Neuronal stem cell (in vitro differentiated cells): Measurements from ENCODE around the gene SIK3.

Experiments used
- DNase-seq: peaks from one replicate; pipeline ENCODE4 v3.0.0-alpha.2; 2013; ENCODE audit warnings: low spot score
- H2AFZ ChIP-seq: one replicate; pipeline ENCODE4 v1.6.1; 2013; ENCODE audit warnings: mild to moderate bottlenecking, low read length, inconsistent platforms
- H2AK5ac ChIP-seq: 2 replicates; pipeline ENCODE4 v1.6.1; 2013; ENCODE audit warnings: low read depth, mild to moderate bottlenecking, inconsistent platforms, low read length, moderate library complexity, mixed read lengths
- H2BK120ac ChIP-seq: 2 replicates; pipeline ENCODE4 v1.6.1; 2013; ENCODE audit warnings: low read depth, mild to moderate bottlenecking, inconsistent platforms, low read length, moderate library complexity, mixed read lengths
- H2BK12ac ChIP-seq: one replicate; pipeline ENCODE4 v1.6.1; 2013; ENCODE audit warnings: low read length, inconsistent platforms
- H2BK15ac ChIP-seq: 2 replicates; pipeline ENCODE4 v1.6.1; 2013; ENCODE audit warnings: mild to moderate bottlenecking, low read length, inconsistent platforms, mixed read lengths
- H2BK5ac ChIP-seq: one replicate; pipeline ENCODE4 v1.6.1; 2013; ENCODE audit warnings: inconsistent platforms, mild to moderate bottlenecking, low read length, moderate library complexity
- H3K14ac ChIP-seq: one replicate; pipeline ENCODE4 v1.6.1; 2013; ENCODE audit warnings: low read length, inconsistent platforms
- H3K18ac ChIP-seq: 2 replicates; pipeline ENCODE4 v1.6.1; 2013; ENCODE audit warnings: low read length, inconsistent platforms
- H3K23ac ChIP-seq: 2 replicates; pipeline ENCODE4 v1.6.1; 2013; ENCODE audit warnings: low read depth, mild to moderate bottlenecking, mixed read lengths, low read length, inconsistent platforms; ENCODE audit not compliant: poor library complexity
- H3K27ac ChIP-seq: replicated peaks from 3 replicates; pipeline ENCODE4 v1.5.1; 2013; ENCODE audit warnings: low read length, inconsistent platforms
- H3K27me3 ChIP-seq, 3 experiments: 2 replicates each; pipeline ENCODE4 v1.6.1; 2013; ENCODE audit warnings: low read length in 3 of 3, mild to moderate bottlenecking in 2 of 3, inconsistent platforms in 1 of 3, low read depth in 1 of 3, mixed read lengths in 1 of 3, moderate library complexity in 1 of 3; ENCODE audit not compliant: control insufficient read depth in 3 of 3, insufficient read depth in 3 of 3
- H3K36me3 ChIP-seq, 2 donors: replicated peaks in 1 of 2; 2 replicates each; pipeline ENCODE4 v1.6.1; 2013; ENCODE audit warnings: low read length in 2 of 2; ENCODE audit not compliant: control insufficient read depth in 2 of 2, insufficient read depth in 2 of 2
- H3K4ac ChIP-seq: 2 replicates; pipeline ENCODE4 v1.6.1; 2013; ENCODE audit warnings: inconsistent platforms, mild to moderate bottlenecking, low read length, moderate library complexity
- H3K4me1 ChIP-seq, 2 donors: 1 replicate in 1 of 2; 2 replicates in 1 of 2; pipeline ENCODE4 v1.6.1; 2013; ENCODE audit warnings: low read length in 2 of 2, low read depth in 1 of 2; ENCODE audit not compliant: control insufficient read depth in 2 of 2, insufficient read depth in 1 of 2
- H3K4me2 ChIP-seq: one replicate; pipeline ENCODE4 v1.6.1; 2013; ENCODE audit warnings: mild to moderate bottlenecking, low read length, inconsistent platforms; ENCODE audit not compliant: insufficient read depth, poor library complexity, severe bottlenecking
- H3K4me3 ChIP-seq, 2 donors: 2 replicates each; pipeline ENCODE4 v1.5.1; 2013; ENCODE audit warnings: low read length in 2 of 2, mild to moderate bottlenecking in 2 of 2, inconsistent platforms in 1 of 2, moderate library complexity in 1 of 2
- H3K79me1 ChIP-seq: one replicate; pipeline ENCODE4 v1.6.1; 2013; ENCODE audit warnings: low read depth, mild to moderate bottlenecking, inconsistent platforms, low read length, moderate library complexity
- H3K9ac ChIP-seq: one replicate; pipeline ENCODE4 v1.6.1; 2013; ENCODE audit warnings: mild to moderate bottlenecking, low read depth, low read length, inconsistent platforms; ENCODE audit not compliant: poor library complexity
- H3K9me3 ChIP-seq, 2 donors: replicated peaks in 1 of 2; 2 replicates each; pipeline versions ENCODE3 to v1.6.1; 2013; ENCODE audit warnings: low read length in 2 of 2, mild to moderate bottlenecking in 2 of 2, inconsistent platforms in 1 of 2, low read depth in 1 of 2, mixed read lengths in 1 of 2, moderate library complexity in 1 of 2; ENCODE audit not compliant: control insufficient read depth in 2 of 2, insufficient read depth in 1 of 2
- H4K8ac ChIP-seq: one replicate; pipeline ENCODE4 v1.6.1; 2013; ENCODE audit warnings: low read depth, mild to moderate bottlenecking, inconsistent platforms, low read length, moderate library complexity
- H4K91ac ChIP-seq: one replicate; pipeline ENCODE4 v1.6.1; 2013; ENCODE audit warnings: low read length, low read depth, mild to moderate bottlenecking, inconsistent platforms; ENCODE audit not compliant: poor library complexity
- WGBS, 2 donors: extraction: QIAGEN DNeasy Blood & Tissue Kit; methylation state at CpG; one replicate each; pipeline ENCODE4 v1.1.7; 2013; ENCODE audit warnings: missing lambda C conversion rate in 2 of 2, mixed read lengths in 1 of 2; ENCODE audit not compliant: insufficient read length in 2 of 2, insufficient replicate concordance in 1 of 2; ENCODE audit errors: extremely low coverage in 2 of 2; 5-methylcytosine and 5-hydroxymethylcytosine counted together

The SIK3 gene

DNA sequence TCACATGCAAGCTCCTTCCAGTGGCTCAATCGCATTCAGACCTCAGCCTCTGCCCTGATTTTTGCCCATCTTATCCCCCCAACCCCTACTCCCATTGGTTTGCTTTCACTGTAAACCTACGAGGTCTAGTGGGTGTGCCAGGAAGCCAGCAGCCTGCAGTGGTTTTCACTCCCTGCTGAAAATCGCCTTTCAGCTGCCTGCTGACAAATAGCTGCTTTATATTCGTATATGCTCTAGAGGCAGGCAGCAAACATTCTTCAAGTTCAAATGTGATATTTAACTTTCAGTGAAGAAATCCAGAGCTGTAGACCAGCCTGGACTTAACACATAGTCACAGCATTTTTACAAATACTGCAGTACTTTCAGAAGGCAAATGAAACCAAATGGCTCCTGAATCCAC, 168.1 kb downstream of the SIK3 start:
- Histone ChIP-seq H3K4ac (no peak overlapping the region), H3K27me3 (no peaks in the 10 kb centered on the region), H4K8ac (no peak overlapping the region), H2BK120ac (no peak overlapping the region), H3K9ac (no peak overlapping the region), H3K14ac (no peak overlapping the region), H3K23ac (no peak overlapping the region), H3K27ac (no peak overlapping the region), H3K4me3 (no peak overlapping the region), H4K91ac (no peak overlapping the region), H3K4me1 (peaks cover 4 to 12% of the 10 kb centered on the region in 2 donors), H3K79me1 (no peaks in the 10 kb centered on the region), H2BK5ac (no peak overlapping the region), H2AFZ (no peak overlapping the region), H2BK15ac (no peak overlapping the region), H2AK5ac (no peak overlapping the region), H3K18ac (no peak overlapping the region), H2BK12ac (no peak overlapping the region), H3K36me3 (peaks cover 1 to 21% of the 10 kb centered on the region in 2 donors), H3K9me3 (no peaks in the 10 kb centered on the region), H3K4me2 (no peak overlapping the region)
- DNase-seq = no peak
- no CpG with 5 or more reads among the region's 4 CpGs for WGBS, 2 donors

DNA sequence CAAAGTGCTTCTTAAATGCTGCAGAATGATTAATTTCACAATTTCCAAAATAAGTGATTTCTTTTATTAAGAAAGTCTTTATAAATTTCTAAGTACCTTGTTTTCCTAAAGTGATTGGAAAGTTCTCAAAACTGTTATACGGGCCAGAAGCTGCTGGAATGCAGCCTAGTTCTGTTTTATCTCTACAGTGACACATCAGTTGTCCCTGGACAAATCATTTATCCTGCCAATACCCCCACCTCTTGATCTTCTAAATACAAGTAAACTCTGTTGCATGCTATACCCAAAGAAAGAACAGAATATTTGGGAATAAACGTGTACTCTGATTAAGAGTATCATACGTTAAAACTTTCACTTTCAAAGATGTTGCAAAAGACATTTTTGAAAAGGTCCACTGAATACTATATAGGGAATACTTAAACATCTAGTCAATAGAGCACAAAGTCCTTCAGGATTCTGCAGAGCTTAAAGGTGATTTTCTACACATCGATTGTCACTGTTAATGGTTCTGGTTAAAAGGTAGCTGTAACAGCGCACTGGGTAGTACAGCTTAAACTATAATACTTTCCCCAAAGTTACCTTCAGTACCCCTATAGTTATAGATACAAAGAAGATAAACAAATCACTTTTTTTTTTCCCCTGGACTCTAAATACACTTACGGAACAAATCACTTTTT, 168.7 kb downstream of the SIK3 start:
- no peak overlapping the region for H3K4me3 ChIP-seq
- H3K4me2 ChIP-seq = no peak overlapping the region
- H2AFZ ChIP-seq = no peak overlapping the region
- no peak overlapping the region for H3K9ac ChIP-seq
- H3K14ac ChIP-seq = no peak overlapping the region
- no peak overlapping the region for H2BK15ac ChIP-seq
- H3K18ac ChIP-seq = no peak overlapping the region
- no CpG with 5 or more reads among the region's 6 CpGs for WGBS, 2 donors
- no peak overlapping the region for H3K4ac ChIP-seq
- H3K23ac ChIP-seq = no peak overlapping the region
- H4K8ac ChIP-seq = no peak overlapping the region
- no peaks in the 10 kb centered on the region for H3K27me3 ChIP-seq
- H4K91ac ChIP-seq = no peak overlapping the region
- H2BK12ac ChIP-seq = no peak overlapping the region
- no peak overlapping the region for H2AK5ac ChIP-seq
- peaks cover 1 to 27% of the 10 kb centered on the region in 2 donors for H3K36me3 ChIP-seq
- H2BK120ac ChIP-seq = no peak overlapping the region
- no peaks in the 10 kb centered on the region for H3K79me1 ChIP-seq
- H3K9me3 ChIP-seq = no peaks in the 10 kb centered on the region
- DNase-seq = no peak
- H3K27ac ChIP-seq = no peak overlapping the region
- H3K4me1 ChIP-seq = peaks cover 8 to 12% of the 10 kb centered on the region in 2 donors
- H2BK5ac ChIP-seq = no peak overlapping the region

DNA sequence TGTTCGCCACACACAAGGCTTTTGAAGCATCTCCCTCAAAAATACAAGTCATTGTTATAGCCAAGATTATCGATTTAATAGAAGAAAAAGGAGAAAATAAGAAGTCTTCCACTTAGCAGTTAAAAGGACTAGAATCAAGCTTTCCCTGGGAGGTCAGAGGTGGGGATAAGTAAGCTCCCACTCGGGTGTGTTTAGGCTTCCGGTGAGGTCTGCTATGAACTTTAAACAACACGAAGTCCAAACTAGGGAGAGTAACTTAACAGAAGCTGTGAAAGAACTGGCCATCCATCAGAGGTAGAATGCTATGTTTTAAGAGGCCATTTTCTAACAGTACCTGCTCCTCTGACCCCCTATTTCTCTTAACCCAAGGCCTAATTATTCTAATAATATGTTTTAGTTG, 169.4 kb downstream of the SIK3 start:
- Histone ChIP-seq H3K4me1 (peaks cover 10 to 12% of the 10 kb centered on the region in 2 donors), H3K27me3 (no peaks in the 10 kb centered on the region), H4K8ac (no peak overlapping the region), H3K23ac (no peak overlapping the region), H2BK5ac (no peak overlapping the region), H2BK12ac (no peak overlapping the region), H3K14ac (no peak overlapping the region), H2AK5ac (no peak overlapping the region), H3K4me2 (no peak overlapping the region), H3K9me3 (no peaks in the 10 kb centered on the region), H2AFZ (no peak overlapping the region), H4K91ac (no peak overlapping the region), H3K36me3 (peaks cover 1 to 29% of the 10 kb centered on the region in 2 donors), H3K18ac (no peak overlapping the region), H2BK120ac (no peak overlapping the region), H3K4ac (no peak overlapping the region), H3K27ac (no peak overlapping the region), H2BK15ac (no peak overlapping the region), H3K4me3 (no peak overlapping the region), H3K79me1 (no peaks in the 10 kb centered on the region), H3K9ac (no peak overlapping the region)
- DNase-seq = no peak
- WGBS, 2 donors = no CpG with 5 or more reads among the region's 5 CpGs

DNA sequence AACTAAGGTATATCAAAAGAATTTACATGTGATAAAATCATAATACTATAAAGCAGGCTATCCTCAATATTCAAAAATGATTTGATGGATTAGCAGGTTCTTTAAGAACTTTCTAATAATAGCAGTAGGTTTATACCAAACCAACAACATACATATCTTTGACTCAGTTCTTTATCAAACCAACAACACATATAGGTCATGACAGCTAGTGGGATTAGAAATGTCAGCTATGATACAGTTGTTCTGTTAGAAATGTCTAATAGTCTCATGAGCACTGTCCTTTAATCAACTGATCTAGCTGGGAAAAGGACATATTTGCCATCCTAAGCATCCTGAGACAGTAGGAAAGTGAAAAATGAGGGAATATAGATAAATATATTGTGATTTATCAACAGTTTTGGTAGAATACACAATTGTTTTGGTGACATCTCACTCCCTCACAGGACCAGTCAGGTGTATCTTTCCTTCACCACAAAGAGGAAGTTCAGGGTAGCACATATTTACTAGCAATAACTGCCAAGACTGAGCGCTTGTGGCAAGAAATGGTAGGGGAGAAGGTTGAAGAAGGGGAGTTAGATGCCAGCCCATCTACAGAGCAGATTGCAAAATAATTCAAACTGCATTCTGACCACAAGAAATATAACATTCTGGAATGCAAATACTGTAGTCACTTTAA, 170.0 kb downstream of the SIK3 start:
- Histone ChIP-seq H2BK120ac (no peak overlapping the region), H3K14ac (no peak overlapping the region), H3K9me3 (no peaks in the 10 kb centered on the region), H3K79me1 (no peaks in the 10 kb centered on the region), H3K4me1 (peaks cover 10 to 12% of the 10 kb centered on the region in 2 donors), H3K9ac (no peak overlapping the region), H3K4ac (no peak overlapping the region), H3K36me3 (peaks cover 1 to 29% of the 10 kb centered on the region in 2 donors), H2AFZ (no peak overlapping the region), H4K8ac (no peak overlapping the region), H3K4me2 (no peak overlapping the region), H4K91ac (no peak overlapping the region), H2BK5ac (no peak overlapping the region), H3K4me3 (no peak overlapping the region), H2BK12ac (no peak overlapping the region), H3K27me3 (no peaks in the 10 kb centered on the region), H3K27ac (no peak overlapping the region), H3K23ac (no peak overlapping the region), H2BK15ac (no peak overlapping the region), H2AK5ac (no peak overlapping the region), H3K18ac (no peak overlapping the region)
- DNase-seq = no peak
- no CpG with 5 or more reads among the region's 1 CpG for WGBS, 2 donors
